ENCODE results near the gene CCDC15.
"Not testable (repeated sequence)": the region's sequence is repeated elsewhere in the genome, so short reads cannot be mapped to it uniquely, and the experiment has no call there.

Gene CCDC15

DNA sequence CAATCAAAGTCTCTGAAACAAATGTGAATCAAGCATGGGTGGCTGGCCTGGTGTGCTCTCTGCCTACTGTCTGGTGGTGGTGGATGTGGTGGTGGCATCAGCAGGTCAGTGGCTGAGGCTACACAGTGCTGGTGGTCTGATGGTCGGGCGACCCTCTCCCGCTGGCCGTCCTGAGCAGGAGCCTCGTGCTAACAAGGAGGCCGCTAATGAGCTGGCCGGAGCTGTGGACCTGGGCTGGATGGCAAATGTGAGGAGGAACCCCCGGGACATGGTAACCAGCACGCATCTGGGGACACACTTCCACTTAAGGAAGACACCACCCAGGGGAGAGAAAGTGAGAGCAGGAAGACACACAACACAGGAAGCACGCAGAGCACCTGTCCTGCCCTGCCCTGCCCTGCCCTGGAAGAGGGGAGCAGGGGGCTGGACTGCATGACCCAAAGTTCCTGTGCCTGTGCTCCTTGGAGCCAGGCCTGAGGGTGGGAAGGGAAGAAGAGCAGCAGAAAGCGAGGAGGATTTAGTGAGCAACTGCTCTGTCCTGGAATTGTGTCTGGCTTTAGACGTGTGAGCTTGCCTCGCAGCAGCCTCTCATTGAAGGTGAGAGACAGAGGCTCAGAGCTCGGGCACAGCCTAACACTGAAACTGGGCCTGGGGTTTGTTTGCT is 132.8 kb downstream of the CCDC15 start:
- TF ChIP-seq, protein P1, sequence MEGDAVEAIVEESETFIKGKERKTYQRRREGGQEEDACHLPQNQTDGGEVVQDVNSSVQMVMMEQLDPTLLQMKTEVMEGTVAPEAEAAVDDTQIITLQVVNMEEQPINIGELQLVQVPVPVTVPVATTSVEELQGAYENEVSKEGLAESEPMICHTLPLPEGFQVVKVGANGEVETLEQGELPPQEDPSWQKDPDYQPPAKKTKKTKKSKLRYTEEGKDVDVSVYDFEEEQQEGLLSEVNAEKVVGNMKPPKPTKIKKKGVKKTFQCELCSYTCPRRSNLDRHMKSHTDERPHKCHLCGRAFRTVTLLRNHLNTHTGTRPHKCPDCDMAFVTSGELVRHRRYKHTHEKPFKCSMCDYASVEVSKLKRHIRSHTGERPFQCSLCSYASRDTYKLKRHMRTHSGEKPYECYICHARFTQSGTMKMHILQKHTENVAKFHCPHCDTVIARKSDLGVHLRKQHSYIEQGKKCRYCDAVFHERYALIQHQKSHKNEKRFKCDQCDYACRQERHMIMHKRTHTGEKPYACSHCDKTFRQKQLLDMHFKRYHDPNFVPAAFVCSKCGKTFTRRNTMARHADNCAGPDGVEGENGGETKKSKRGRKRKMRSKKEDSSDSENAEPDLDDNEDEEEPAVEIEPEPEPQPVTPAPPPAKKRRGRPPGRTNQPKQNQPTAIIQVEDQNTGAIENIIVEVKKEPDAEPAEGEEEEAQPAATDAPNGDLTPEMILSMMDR (IDR thresholded peaks at IDR 0.05; ENCODE audit: low read depth, low read length, missing control alignments), result no peak
- no peak overlapping the region for H3K4me3 ChIP-seq (replicated peaks; ENCODE audit: low read depth, low read length)
- DNase-seq (ENCODE audit: extremely low read depth, low read depth), result no peak

DNA sequence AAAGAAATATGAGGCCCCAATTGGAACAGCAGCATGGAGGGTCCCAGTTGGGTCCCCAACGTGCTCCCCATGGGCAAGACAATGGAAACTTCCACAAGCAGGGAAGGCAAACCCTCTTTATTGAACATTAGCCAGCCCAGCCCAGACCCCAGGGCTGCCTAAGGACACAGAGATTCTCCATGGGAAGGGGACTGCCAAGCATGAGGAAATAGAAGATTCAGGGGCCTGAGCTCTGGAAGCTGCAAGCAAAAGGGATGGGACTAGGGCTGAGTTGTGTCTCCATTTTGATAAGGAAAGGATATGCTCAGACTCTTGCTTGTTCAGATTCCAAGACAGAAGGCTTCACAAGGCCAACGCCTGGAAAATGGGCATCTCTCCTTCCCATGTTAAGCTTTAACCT is 134.1 kb downstream of the CCDC15 start:
- DNase-seq (ENCODE audit: extremely low read depth, low read depth), result no peak
- no peak overlapping the region for H3K4me3 ChIP-seq (replicated peaks; ENCODE audit: low read depth, low read length)
- TF ChIP-seq, protein P1 (IDR thresholded peaks at IDR 0.05; ENCODE audit: low read depth, low read length, missing control alignments), result no peak

DNA sequence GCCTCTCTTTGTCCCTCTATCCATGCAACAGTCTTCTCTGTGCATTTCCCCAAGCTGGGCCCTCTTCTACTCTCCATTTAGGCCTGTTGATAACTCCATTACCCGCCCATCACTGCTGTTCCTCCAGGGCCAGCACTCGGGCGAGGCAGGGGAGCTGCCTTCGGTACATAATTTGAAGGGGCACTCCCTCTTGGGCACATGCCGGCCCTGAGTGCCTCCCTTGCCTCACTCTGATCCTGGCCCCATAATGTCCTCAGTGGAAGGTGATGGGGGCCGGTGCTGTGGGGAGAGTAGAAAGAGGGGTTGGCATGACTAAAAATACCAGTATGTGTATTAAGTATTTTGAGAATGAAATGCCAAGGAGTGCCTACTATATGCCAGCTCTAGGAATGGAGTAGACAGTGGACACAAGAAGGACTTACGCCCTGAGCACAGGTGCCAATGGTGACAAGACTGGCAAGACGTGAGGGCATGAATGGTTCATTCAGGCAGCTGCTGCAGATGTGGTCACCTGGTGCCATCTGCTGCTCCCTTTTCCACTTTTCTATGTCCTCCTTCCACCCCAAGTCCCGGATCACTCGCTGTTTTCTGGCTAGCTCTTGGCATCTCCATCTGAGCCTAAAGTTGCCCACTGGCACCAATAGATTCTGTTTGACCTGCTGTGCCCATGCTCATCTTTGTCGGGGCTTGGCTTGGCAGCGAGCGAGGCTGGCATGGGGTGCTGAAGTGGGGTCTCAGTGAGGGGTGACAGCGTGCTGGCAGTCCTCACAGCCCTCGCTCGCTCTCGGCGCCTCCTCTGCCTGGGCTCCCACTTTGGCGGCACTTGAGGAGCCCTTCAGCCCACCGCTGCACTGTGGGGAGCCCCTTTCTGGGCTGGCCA is 134.8 kb downstream of the CCDC15 start:
- no peak overlapping the region for H3K4me3 ChIP-seq (replicated peaks; ENCODE audit: low read depth, low read length)
- TF ChIP-seq, protein P1 (IDR thresholded peaks at IDR 0.05; ENCODE audit: low read depth, low read length, missing control alignments), result no peak
- no peak for DNase-seq (ENCODE audit: extremely low read depth, low read depth)

DNA sequence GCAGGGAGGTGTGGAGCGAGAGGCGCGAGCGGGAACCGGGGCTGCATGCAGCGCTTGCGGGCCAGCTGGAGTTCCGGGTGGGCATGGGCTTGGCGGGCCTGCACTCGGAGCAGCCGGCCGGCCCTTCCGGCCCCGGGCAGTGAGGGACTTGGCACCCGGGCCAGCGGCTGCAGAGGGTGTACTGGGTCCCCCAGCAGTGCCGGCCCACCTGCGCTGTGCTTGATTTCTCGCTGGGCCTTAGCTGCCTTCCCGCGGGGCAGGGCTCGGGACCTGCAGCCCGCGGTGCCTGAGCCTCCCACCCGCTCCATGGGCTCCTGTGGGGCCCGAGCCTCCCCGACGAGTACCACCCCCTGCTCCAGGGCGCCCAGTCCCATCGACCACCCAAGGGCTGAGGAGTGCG is 135.5 kb downstream of the CCDC15 start:
- not testable (repeated sequence) for DNase-seq (ENCODE audit: extremely low read depth, low read depth); H3K4me3 ChIP-seq (replicated peaks; ENCODE audit: low read depth, low read length)

DNA sequence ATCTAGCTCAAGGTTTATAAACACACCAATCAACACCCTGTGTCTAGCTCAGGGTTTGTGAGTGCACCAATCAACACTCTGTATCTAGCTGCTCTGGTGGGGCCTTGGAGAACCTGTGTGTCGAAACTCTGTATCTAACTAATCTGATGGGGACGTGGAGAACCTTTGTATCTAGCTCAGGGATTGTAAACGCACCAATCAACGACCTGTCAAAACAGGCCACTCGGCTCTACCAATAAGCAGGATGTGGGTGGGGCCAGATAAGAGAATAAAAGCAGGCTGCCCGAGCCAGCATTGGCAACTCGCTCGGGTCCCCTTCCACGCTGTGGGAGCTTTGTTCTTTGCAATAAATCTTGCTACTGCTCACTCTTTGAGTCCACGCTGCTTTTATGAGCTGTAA is 136.1 kb downstream of the CCDC15 start:
- not testable (repeated sequence) for H3K4me3 ChIP-seq (replicated peaks; ENCODE audit: low read depth, low read length); DNase-seq (ENCODE audit: extremely low read depth, low read depth)

DNA sequence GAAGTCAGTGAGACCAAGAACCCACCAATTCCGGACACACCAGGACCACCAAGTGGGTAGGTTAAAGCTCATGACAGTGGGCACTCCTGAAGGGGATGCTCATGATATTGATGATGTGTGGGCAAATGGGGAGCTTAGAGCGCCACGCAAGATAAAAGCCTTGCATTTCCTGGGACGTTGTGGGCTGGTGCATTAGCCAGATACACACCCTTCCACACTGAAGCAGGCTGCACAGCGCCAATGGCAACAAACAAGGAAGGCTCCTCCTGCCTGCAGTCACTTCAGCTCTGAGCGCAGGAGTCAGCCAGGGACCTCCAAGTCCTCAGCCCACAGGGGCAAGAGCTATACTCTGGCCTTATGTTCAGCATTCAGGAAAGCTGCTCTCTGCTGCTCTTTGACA is 136.8 kb downstream of the CCDC15 start:
- H3K4me3 ChIP-seq (replicated peaks; ENCODE audit: low read depth, low read length), result no peak overlapping the region
- no peak for DNase-seq (ENCODE audit: extremely low read depth, low read depth)
- TF ChIP-seq, protein P1 (IDR thresholded peaks at IDR 0.05; ENCODE audit: low read depth, low read length, missing control alignments), result no peak
